ENCODE measurements around the gene PCDHGC3. TPM values are rescaled to one million over a fixed set of nuclear protein-coding genes. Genes with fewer than 3 reads are reported as not detected.

Gene PCDHGC3
- total and polyA plus RNA-seq, 2 of the 13 experiments (the other 11 are each of a cell fraction or from before 2014, with no cell fraction given) = 0.20 to 0.30 TPM

GRCh38 chr5:141496038-141496437, 20.3 kb downstream of the PCDHGC3 start:
- H3K9ac ChIP-seq (ENCODE audit: insufficient read depth, low read depth, low read length) = no peak overlapping the region
- POLR2A ChIA-PET = no interaction called here
- H4K20me1 ChIP-seq (ENCODE audit: insufficient read depth, low read length) = no peaks in the 10 kb centered on the region
- no peak for ATAC-seq
- no TSS peak for BruUV-seq (replicated peaks)
- CTCF ChIA-PET (ENCODE audit: low intra/inter-chr PET ratio, low total read pairs) = no interaction called here
- H3K9me3 ChIP-seq (ENCODE audit: low read length) = no peaks in the 10 kb centered on the region
- no peak overlapping the region for H3K27ac ChIP-seq (ENCODE audit: extremely low read length, insufficient read depth, low read length)
- no peak for TF ChIP-seq ZNF773 (CRISPR knock-in tag; IDR thresholded peaks at IDR 0.05; ENCODE audit: borderline replicate concordance)
- no peaks in the 10 kb centered on the region for H3K4me1 ChIP-seq (ENCODE audit: insufficient read depth, low read length)
- no peak overlapping the region for H3K4me3 ChIP-seq (replicated peaks in 1 of 3; ENCODE audit: insufficient read depth in 1 of 3, low read depth in 2 of 3, low read length in 3 of 3)
- FAIRE-seq = no peak
- no peaks in the 10 kb centered on the region for H3K36me3 ChIP-seq (replicated peaks in 1 of 2; ENCODE audit: control insufficient read depth in 1 of 2, insufficient read depth in 2 of 2, low read length in 2 of 2)
- H2AFZ ChIP-seq (ENCODE audit: low read length) = no peak overlapping the region
- intact Hi-C loops (cut with micrococcal nuclease; ENCODE audit: unreplicated experiment) = no loop called here
- no peak for DNase-seq (ENCODE audit: low spot score)
- in situ Hi-C loops (cut with HindIII; ENCODE audit: extremely low pct_ligation_motif_present, low pct_unique_long_range_greater_than_20kb) = no loop called here
- peaks cover 1 to 15% of the 10 kb centered on the region in 2 experiments; a peak in 2 of 5 replicates for H3K27me3 ChIP-seq (ENCODE audit: control insufficient read depth in 1 of 2, insufficient read depth in 2 of 2, low read length in 2 of 2)
- H3K79me2 ChIP-seq (ENCODE audit: insufficient read depth, low read length) = no peaks in the 10 kb centered on the region
- no peak overlapping the region for H3K4me2 ChIP-seq (ENCODE audit: low read depth, low read length)
- 33% methylated on average over 4 of the region's 4 CpGs for WGBS (ENCODE audit: low lambda C conversion rate)

GRCh38 chr5:141501761-141502160, 26.0 kb downstream of the PCDHGC3 start:
- POLR2A ChIA-PET = no interaction called here
- Histone ChIP-seq H4K20me1 (ENCODE audit: insufficient read depth, low read length) (no peaks in the 10 kb centered on the region), H3K4me1 (ENCODE audit: insufficient read depth, low read length) (no peaks in the 10 kb centered on the region), H2AFZ (ENCODE audit: low read length) (no peak overlapping the region), H3K9ac (ENCODE audit: insufficient read depth, low read depth, low read length) (no peak overlapping the region), H3K79me2 (ENCODE audit: insufficient read depth, low read length) (no peaks in the 10 kb centered on the region), H3K4me3 (replicated peaks in 1 of 3; ENCODE audit: insufficient read depth in 1 of 3, low read depth in 2 of 3, low read length in 3 of 3) (no peak overlapping the region), H3K4me2 (ENCODE audit: low read depth, low read length) (no peak overlapping the region), H3K36me3 (replicated peaks in 1 of 2; ENCODE audit: control insufficient read depth in 1 of 2, insufficient read depth in 2 of 2, low read length in 2 of 2) (no peaks in the 10 kb centered on the region), H3K9me3 (ENCODE audit: low read length) (no peaks in the 10 kb centered on the region), H3K27ac (ENCODE audit: extremely low read length, insufficient read depth, low read length) (no peak overlapping the region), H3K27me3 (ENCODE audit: control insufficient read depth in 1 of 2, insufficient read depth in 2 of 2, low read length in 2 of 2) (no peaks in the 10 kb centered on the region)
- no peak for TF ChIP-seq UBTF (CRISPR knock-in tag; IDR thresholded peaks at IDR 0.05)
- no peak for TF ChIP-seq NCOA5 (CRISPR knock-in tag; IDR thresholded peaks at IDR 0.05)
- TF ChIP-seq ZBTB42 (CRISPR knock-in tag; IDR thresholded peaks at IDR 0.05) = no peak
- TF ChIP-seq, protein P1, sequence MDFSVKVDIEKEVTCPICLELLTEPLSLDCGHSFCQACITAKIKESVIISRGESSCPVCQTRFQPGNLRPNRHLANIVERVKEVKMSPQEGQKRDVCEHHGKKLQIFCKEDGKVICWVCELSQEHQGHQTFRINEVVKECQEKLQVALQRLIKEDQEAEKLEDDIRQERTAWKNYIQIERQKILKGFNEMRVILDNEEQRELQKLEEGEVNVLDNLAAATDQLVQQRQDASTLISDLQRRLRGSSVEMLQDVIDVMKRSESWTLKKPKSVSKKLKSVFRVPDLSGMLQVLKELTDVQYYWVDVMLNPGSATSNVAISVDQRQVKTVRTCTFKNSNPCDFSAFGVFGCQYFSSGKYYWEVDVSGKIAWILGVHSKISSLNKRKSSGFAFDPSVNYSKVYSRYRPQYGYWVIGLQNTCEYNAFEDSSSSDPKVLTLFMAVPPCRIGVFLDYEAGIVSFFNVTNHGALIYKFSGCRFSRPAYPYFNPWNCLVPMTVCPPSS (IDR thresholded peaks at IDR 0.05) = no peak
- TF ChIP-seq ZSCAN31 (CRISPR knock-in tag; IDR thresholded peaks at IDR 0.05; ENCODE audit: low read depth) = no peak
- CTCF ChIA-PET (ENCODE audit: low intra/inter-chr PET ratio, low total read pairs) = no interaction called here
- BruUV-seq (replicated peaks) = no TSS peak
- ATAC-seq (no peak), FAIRE-seq (no peak), DNase-seq (ENCODE audit: low spot score) (no peak)
- intact Hi-C loops (cut with micrococcal nuclease; ENCODE audit: unreplicated experiment) = no loop called here
- in situ Hi-C loops (cut with HindIII; ENCODE audit: extremely low pct_ligation_motif_present, low pct_unique_long_range_greater_than_20kb) = no loop called here
- WGBS (ENCODE audit: low lambda C conversion rate) = 54% methylated on average over 7 of the region's 7 CpGs
